OCI-M2 (cell line): Measurements from ENCODE around the gene CES1.
"Not testable (repeated sequence)": the region's sequence is repeated elsewhere in the genome, so short reads cannot be mapped to it uniquely, and the experiment has no call there.

Experiments
- DNase-seq: peaks from one replicate; lab custom pipeline; 2025; ENCODE audit not compliant: unreplicated experiment; lab: John Stamatoyannopoulos, UW

The CES1 gene

GRCh38 chr16:55792934-55793374, 39.9 kb downstream of the CES1 start:
- not testable (repeated sequence) for DNase-seq

- DNase-seq: not testable (repeated sequence)
Measured at GRCh38 chr16:55791512-55791911, 41.4 kb downstream of the CES1 start.

- not testable (repeated sequence) for DNase-seq
Measured at GRCh38 chr16:55790240-55790639, 42.7 kb downstream of the CES1 start.

DNA sequence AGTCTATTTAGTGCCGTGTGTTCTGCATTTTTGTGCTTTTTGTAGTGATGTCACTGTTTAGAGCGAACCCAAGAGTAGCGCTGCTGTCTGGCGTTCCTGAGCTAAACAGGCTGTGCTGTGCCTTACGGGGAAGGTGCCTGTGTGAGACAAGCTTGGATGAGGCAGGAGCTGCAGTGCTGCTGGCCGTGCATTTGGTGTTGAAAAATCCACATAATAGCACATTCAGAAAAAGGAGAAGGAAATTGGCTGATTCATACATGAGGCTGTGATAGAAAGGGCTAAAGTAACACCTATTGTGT, 50.2 kb downstream of the CES1 start:
- not testable (repeated sequence) for DNase-seq

DNA sequence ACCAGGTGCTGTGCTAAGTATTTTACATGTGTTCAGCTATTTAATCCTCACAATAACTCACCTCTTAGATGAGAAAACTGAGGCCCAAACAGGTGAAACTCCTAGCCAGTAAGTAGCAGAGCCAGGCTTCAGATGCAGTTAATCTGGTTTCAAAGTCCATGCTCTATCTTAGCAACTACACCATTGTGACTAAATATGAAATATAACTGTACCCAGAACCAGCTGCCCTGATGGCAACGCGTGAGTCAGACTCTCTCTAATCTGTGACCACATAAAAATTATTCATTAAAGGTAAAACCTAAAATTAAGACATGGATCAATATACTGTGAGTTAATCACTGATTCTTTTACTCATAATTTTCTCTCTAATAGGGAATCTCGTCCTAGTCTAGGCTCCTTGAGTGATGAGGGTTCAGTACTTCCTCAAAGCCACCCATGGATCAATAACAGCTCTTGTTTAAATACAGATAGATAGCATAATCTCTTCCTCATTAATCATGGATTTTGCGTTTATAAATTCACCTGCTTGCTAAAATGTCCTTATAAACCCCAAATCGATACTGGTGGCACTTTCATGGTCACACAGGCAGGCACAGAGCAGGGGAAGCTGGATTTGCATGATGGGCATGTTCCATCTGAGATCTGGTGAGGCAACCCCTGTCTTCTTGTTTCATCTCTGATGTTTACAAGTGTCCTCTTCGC, 50.7 kb downstream of the CES1 start:
- not testable (repeated sequence) for DNase-seq

DNA sequence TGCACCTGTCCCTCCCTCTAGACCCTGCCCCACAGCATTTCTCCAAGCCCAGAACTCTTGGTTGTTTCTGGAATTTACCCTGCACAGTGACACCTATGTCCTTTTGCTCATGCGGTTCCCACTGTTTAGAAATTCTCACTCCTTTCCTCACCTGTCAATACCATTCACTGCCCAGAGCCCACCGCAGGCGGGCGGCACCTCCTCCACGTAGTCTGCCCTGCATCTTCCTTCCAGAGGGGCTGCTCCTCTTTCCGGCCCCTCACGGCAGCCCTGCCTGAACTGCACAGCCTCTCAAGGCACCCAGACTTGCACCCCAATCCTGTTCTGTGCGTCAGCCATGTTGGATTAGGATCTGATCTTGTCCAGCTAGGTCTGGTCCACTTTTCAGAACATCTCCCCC, 51.4 kb downstream of the CES1 start:
- not testable (repeated sequence) for DNase-seq

DNA sequence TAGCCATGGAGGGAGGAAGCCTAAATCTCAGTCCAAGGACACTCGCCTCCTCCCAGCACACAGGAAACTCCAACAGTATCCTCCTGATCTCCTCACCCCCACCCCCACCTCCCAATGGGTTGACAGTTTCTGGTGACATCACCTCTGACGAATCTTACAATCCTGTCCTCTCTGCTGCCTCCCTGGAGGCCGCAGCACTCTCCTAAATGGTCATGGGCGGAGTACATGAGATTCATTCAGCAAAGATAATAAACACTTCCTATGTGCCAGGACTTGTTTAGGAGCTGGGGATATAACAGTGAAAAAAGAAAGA, 52.8 kb downstream of the CES1 start:
- not testable (repeated sequence) for DNase-seq

DNA sequence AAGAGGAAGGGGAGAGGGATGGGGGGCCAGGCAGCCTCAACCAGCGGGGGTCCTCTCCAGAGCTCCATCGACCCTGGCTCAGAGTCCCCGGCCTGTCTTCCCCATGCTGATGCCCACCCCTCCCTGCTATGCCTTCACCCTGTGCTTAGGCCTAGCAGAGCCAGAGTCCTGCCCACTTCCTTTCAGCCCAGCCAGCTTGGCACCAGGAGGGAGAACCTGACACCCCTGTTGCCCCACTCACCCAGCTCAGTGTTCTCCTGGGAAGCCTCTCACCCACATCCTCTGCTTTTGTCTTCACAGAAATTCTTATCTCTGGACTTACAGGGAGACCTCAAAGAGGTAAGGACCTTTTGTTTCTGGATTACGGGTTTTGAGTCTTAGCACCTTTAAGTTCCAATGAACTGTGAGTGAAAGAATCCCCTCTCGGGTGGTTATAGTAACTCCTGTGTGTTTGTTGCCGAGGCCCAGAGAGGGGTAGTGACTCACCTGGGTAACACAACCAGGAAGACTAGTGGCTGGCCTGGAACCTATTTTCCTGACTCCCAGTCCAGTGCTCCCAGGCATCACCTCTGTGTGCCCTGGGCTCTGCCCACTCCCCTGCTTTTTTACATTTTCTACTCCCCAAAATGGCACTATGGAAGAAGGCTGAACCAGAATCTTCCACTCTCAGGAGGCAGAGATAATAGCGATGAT, 53.3 kb downstream of the CES1 start:
- no peak for DNase-seq

DNA sequence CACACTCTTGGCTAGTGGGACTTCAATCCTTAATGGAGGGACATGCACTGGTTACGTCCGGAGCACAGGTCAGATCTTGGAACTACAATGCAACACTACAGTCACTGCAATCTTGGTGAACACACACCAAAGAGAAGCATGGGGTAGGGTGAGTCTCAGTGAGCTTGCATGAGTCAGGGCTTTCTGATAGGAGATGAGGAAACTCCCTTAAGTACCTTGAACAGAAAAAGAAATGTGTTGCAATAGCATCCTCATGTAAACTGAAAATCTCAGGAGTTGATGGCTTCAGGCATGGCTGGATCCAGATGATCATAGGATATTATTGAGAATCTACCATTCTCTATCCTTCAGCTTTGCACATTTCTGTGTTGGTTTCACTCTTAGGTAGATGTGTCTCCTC, 54.1 kb downstream of the CES1 start:
- DNase-seq: no peak

- no peak for DNase-seq
Measured at GRCh38 chr16:55775857-55776256, 57.0 kb downstream of the CES1 start.

- no peak for DNase-seq
Measured at GRCh38 chr16:55773859-55774549, 58.9 kb downstream of the CES1 start.

GRCh38 chr16:55765161-55765560, 67.7 kb downstream of the CES1 start:
- DNase-seq: no peak

GRCh38 chr16:55760310-55761001, 72.4 kb downstream of the CES1 start:
- DNase-seq: no peak

DNA sequence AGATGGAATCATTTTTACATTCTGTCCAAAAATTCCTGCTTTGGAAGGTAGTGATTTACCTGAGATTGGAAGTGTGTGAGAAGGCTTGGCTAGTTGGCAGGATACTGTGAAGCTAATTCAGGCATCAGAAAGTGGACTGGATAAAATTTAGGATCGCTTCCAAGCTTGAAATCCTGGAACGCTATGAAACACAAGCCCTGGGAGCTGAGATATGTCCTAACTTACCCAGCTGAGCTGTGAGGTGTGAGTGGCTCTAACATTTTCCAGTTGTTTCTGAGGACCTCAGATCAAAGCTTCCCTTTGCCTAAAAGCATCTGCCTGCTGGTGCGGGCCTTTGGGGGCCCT, 73.0 kb downstream of the CES1 start:
- DNase-seq: not testable (repeated sequence)

GRCh38 chr16:55757595-55758527, 75.0 kb downstream of the CES1 start:
- not testable (repeated sequence) for DNase-seq

- no peak for DNase-seq
Measured at GRCh38 chr16:55756963-55757362, 75.9 kb downstream of the CES1 start.

GRCh38 chr16:55754056-55754455, 78.8 kb downstream of the CES1 start:
- no peak for DNase-seq

GRCh38 chr16:55753145-55753631, 79.7 kb downstream of the CES1 start:
- DNase-seq: not testable (repeated sequence)
